GM23338 (cell line): ENCODE results near the gene PIK3CG.
"Not testable (repeated sequence)": the region's sequence is repeated elsewhere in the genome, so short reads cannot be mapped to it uniquely, and the experiment has no call there.

Experiments
- CREB1 ChIP-seq: fragments of 250-450 bp; sonication (Bioruptor Pico); IDR thresholded peaks from 2 replicates; pipeline ENCODE4 v1.5.0; 2020; ENCODE audit warnings: low read depth, mild to moderate bottlenecking, moderate library complexity
- EZH2 ChIP-seq: fragments of 200-600 bp; sonication (generic); IDR thresholded peaks from one replicate; pipeline ENCODE4 v1.8.0; 2017; ENCODE audit warnings: antibody characterized with exemption, mild to moderate bottlenecking, low read depth; ENCODE audit not compliant: unreplicated experiment
- JUNB ChIP-seq: IDR thresholded peaks from one replicate; pipeline ENCODE4 v1.6.1; 2016; ENCODE audit warnings: antibody characterized with exemption; ENCODE audit not compliant: unreplicated experiment
- NANOG ChIP-seq: IDR thresholded peaks from 2 replicates; pipeline ENCODE4 v1.6.1; 2016; ENCODE audit warnings: antibody characterized with exemption, borderline replicate concordance
- POLR2AphosphoS5 ChIP-seq: IDR thresholded peaks from 2 replicates; pipeline ENCODE4 v1.6.1; 2016; ENCODE audit warnings: antibody characterized with exemption, low read depth
- TF ChIP-seq, protein P1 (sequence below), 2 experiments: fragments of 200-600 bp in 1 of 2; sonication (generic) in 1 of 2; conservative IDR thresholded peaks; 2 replicates each; pipeline versions ENCODE4 v1.5.1 to v1.6.1; 2016 to 2017; ENCODE audit warnings: antibody characterized with exemption in 2 of 2, low read depth in 2 of 2, mild to moderate bottlenecking in 2 of 2, moderate library complexity in 1 of 2
- TF ChIP-seq, protein P2 (sequence below): IDR thresholded peaks from one replicate; pipeline ENCODE4 v1.6.1; 2018; ENCODE audit warnings: antibody characterized with exemption; ENCODE audit not compliant: unreplicated experiment

DNA sequence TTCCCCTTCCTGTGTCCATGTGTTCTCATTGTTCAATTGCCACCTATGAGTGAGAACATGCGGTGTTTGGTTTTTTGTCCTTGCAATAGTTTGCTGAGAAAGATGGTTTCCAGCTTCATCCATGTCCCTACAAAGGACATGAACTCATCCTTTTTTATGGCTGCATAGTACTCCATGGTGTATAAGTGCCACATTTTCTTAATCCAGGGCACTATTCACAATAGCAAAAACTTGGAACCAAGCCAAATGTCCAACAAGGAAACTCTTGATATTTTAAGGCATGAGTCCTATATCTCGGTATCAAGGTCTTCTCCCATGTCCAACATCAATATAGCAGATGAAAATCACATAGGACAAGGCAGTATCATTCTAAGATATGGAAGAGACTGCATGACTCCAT, 64.5 kb downstream of the PIK3CG start:
- TF ChIP-seq, protein P1, sequence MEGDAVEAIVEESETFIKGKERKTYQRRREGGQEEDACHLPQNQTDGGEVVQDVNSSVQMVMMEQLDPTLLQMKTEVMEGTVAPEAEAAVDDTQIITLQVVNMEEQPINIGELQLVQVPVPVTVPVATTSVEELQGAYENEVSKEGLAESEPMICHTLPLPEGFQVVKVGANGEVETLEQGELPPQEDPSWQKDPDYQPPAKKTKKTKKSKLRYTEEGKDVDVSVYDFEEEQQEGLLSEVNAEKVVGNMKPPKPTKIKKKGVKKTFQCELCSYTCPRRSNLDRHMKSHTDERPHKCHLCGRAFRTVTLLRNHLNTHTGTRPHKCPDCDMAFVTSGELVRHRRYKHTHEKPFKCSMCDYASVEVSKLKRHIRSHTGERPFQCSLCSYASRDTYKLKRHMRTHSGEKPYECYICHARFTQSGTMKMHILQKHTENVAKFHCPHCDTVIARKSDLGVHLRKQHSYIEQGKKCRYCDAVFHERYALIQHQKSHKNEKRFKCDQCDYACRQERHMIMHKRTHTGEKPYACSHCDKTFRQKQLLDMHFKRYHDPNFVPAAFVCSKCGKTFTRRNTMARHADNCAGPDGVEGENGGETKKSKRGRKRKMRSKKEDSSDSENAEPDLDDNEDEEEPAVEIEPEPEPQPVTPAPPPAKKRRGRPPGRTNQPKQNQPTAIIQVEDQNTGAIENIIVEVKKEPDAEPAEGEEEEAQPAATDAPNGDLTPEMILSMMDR (conservative IDR thresholded peaks at IDR 0.05; ENCODE audit: low read depth in 2 of 2), result not testable (repeated sequence)
- not testable (repeated sequence) for TF ChIP-seq EZH2, CREB1, POLR2AphosphoS5, NANOG, JUNB
- TF ChIP-seq, protein P2, sequence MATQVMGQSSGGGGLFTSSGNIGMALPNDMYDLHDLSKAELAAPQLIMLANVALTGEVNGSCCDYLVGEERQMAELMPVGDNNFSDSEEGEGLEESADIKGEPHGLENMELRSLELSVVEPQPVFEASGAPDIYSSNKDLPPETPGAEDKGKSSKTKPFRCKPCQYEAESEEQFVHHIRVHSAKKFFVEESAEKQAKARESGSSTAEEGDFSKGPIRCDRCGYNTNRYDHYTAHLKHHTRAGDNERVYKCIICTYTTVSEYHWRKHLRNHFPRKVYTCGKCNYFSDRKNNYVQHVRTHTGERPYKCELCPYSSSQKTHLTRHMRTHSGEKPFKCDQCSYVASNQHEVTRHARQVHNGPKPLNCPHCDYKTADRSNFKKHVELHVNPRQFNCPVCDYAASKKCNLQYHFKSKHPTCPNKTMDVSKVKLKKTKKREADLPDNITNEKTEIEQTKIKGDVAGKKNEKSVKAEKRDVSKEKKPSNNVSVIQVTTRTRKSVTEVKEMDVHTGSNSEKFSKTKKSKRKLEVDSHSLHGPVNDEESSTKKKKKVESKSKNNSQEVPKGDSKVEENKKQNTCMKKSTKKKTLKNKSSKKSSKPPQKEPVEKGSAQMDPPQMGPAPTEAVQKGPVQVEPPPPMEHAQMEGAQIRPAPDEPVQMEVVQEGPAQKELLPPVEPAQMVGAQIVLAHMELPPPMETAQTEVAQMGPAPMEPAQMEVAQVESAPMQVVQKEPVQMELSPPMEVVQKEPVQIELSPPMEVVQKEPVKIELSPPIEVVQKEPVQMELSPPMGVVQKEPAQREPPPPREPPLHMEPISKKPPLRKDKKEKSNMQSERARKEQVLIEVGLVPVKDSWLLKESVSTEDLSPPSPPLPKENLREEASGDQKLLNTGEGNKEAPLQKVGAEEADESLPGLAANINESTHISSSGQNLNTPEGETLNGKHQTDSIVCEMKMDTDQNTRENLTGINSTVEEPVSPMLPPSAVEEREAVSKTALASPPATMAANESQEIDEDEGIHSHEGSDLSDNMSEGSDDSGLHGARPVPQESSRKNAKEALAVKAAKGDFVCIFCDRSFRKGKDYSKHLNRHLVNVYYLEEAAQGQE, result not testable (repeated sequence)
